ENCODE data around the gene AVEN.

DNA sequence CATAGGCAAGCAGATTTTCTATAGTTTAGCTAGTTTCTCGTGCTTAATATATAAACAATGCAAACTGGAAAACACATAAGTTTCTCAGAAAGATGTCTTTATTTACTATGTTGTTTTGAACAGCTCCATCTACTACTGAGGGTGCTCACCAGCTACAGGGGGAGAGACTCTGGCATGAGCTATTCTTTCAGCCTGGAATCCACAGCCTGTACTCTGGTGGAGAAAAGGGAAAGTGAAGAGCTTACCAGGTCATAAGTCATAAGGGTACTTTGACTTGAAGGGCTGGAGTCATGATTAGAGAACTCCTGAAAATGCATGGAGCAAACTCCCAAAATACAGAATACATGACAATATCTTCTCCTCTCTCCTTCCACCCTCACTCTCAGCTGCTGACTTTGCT is 4.4 kb upstream of the AVEN start:
- TF ChIP-seq, protein P1, sequence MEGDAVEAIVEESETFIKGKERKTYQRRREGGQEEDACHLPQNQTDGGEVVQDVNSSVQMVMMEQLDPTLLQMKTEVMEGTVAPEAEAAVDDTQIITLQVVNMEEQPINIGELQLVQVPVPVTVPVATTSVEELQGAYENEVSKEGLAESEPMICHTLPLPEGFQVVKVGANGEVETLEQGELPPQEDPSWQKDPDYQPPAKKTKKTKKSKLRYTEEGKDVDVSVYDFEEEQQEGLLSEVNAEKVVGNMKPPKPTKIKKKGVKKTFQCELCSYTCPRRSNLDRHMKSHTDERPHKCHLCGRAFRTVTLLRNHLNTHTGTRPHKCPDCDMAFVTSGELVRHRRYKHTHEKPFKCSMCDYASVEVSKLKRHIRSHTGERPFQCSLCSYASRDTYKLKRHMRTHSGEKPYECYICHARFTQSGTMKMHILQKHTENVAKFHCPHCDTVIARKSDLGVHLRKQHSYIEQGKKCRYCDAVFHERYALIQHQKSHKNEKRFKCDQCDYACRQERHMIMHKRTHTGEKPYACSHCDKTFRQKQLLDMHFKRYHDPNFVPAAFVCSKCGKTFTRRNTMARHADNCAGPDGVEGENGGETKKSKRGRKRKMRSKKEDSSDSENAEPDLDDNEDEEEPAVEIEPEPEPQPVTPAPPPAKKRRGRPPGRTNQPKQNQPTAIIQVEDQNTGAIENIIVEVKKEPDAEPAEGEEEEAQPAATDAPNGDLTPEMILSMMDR (IDR thresholded peaks at IDR 0.05), result no peak
- TF ChIP-seq POLR2A (IDR thresholded peaks at IDR 0.05), result no peak
